Measurements from ENCODE around the gene GLUD2.

Gene GLUD2

GRCh38 chrX:121009764-121010163, 37.6 kb upstream of the GLUD2 start:
- H3K36me3 ChIP-seq (ENCODE audit: low read length): no peaks in the 10 kb centered on the region
- TF ChIP-seq CTCF (IDR thresholded peaks at IDR 0.05; ENCODE audit: insufficient read depth, low read length, poor library complexity, severe bottlenecking): no peak
- TF ChIP-seq EZH2phosphoT487 (conservative IDR thresholded peaks at IDR 0.05; ENCODE audit: low read length): no peak
- H2AFZ ChIP-seq (ENCODE audit: low read depth, low read length, severe bottlenecking): no peak overlapping the region
- no peaks in the 10 kb centered on the region for H3K9me3 ChIP-seq (ENCODE audit: insufficient read depth, low read length)
- H3K79me2 ChIP-seq (ENCODE audit: insufficient read depth, low read length): no peaks in the 10 kb centered on the region
- no peaks in the 10 kb centered on the region for H4K20me1 ChIP-seq (ENCODE audit: low read depth, low read length)
- H3K9ac ChIP-seq (ENCODE audit: low read length): no peak overlapping the region
- no peaks in the 10 kb centered on the region for H3K27me3 ChIP-seq (ENCODE audit: low read length)
- no peak overlapping the region for H3K27ac ChIP-seq (ENCODE audit: low read depth, low read length)
- H3F3A ChIP-seq (ENCODE audit: insufficient read depth): no peaks in the 10 kb centered on the region
- no peak overlapping the region for H3K4me3 ChIP-seq (ENCODE audit: insufficient read depth, low read length, poor library complexity, severe bottlenecking)
- no peak overlapping the region for H3K4me2 ChIP-seq (ENCODE audit: low read depth, low read length, poor library complexity, severe bottlenecking)
- H3K9me2 ChIP-seq (replicated peaks; ENCODE audit: insufficient read depth, low read length): no peaks in the 10 kb centered on the region

- H3K4me3 ChIP-seq (ENCODE audit: insufficient read depth, low read length, poor library complexity, severe bottlenecking): no peak overlapping the region
- H3K36me3 ChIP-seq (ENCODE audit: low read length): no peaks in the 10 kb centered on the region
- H3K27ac ChIP-seq (ENCODE audit: low read depth, low read length): no peak overlapping the region
- H2AFZ ChIP-seq (ENCODE audit: low read depth, low read length, severe bottlenecking): no peak overlapping the region
- no peak overlapping the region for H3K9ac ChIP-seq (ENCODE audit: low read length)
- H4K20me1 ChIP-seq (ENCODE audit: low read depth, low read length): no peaks in the 10 kb centered on the region
- H3K27me3 ChIP-seq (ENCODE audit: low read length): no peaks in the 10 kb centered on the region
- H3K4me2 ChIP-seq (ENCODE audit: low read depth, low read length, poor library complexity, severe bottlenecking): no peak overlapping the region
- TF ChIP-seq EZH2phosphoT487 (conservative IDR thresholded peaks at IDR 0.05; ENCODE audit: low read length) (no peak), CTCF (IDR thresholded peaks at IDR 0.05; ENCODE audit: insufficient read depth, low read length, poor library complexity, severe bottlenecking) (no peak)
- no peaks in the 10 kb centered on the region for H3K79me2 ChIP-seq (ENCODE audit: insufficient read depth, low read length)
- no peaks in the 10 kb centered on the region for H3F3A ChIP-seq (ENCODE audit: insufficient read depth)
- no peaks in the 10 kb centered on the region for H3K9me2 ChIP-seq (replicated peaks; ENCODE audit: insufficient read depth, low read length)
- no peaks in the 10 kb centered on the region for H3K9me3 ChIP-seq (ENCODE audit: insufficient read depth, low read length)
Observed at GRCh38 chrX:121010218-121010617, 37.2 kb upstream of the GLUD2 start.

- H3K9me2 ChIP-seq (replicated peaks; ENCODE audit: insufficient read depth, low read length): no peaks in the 10 kb centered on the region
- no peak overlapping the region for H3K4me3 ChIP-seq (ENCODE audit: insufficient read depth, low read length, poor library complexity, severe bottlenecking)
Observed at GRCh38 chrX:121011254-121011653, 36.2 kb upstream of the GLUD2 start.

More at GRCh38 chrX:121011254-121011653, 36.2 kb upstream of the GLUD2 start:
- H3K79me2 ChIP-seq (ENCODE audit: insufficient read depth, low read length): no peaks in the 10 kb centered on the region
- TF ChIP-seq CTCF (IDR thresholded peaks at IDR 0.05; ENCODE audit: insufficient read depth, low read length, poor library complexity, severe bottlenecking) (no peak), EZH2phosphoT487 (conservative IDR thresholded peaks at IDR 0.05; ENCODE audit: low read length) (no peak)
- H3K4me2 ChIP-seq (ENCODE audit: low read depth, low read length, poor library complexity, severe bottlenecking): no peak overlapping the region
- no peaks in the 10 kb centered on the region for H3K9me3 ChIP-seq (ENCODE audit: insufficient read depth, low read length)
- H3K27me3 ChIP-seq (ENCODE audit: low read length): no peaks in the 10 kb centered on the region
- H3K36me3 ChIP-seq (ENCODE audit: low read length): no peaks in the 10 kb centered on the region
- no peak overlapping the region for H2AFZ ChIP-seq (ENCODE audit: low read depth, low read length, severe bottlenecking)
- no peak overlapping the region for H3K27ac ChIP-seq (ENCODE audit: low read depth, low read length)
- no peaks in the 10 kb centered on the region for H3F3A ChIP-seq (ENCODE audit: insufficient read depth)
- H3K9ac ChIP-seq (ENCODE audit: low read length): no peak overlapping the region
- no peaks in the 10 kb centered on the region for H4K20me1 ChIP-seq (ENCODE audit: low read depth, low read length)
